Heart left ventricle (tissue), 16 donors: ENCODE results near the gene ALMS1. TPM values are rescaled to one million over a fixed set of nuclear protein-coding genes. Genes with fewer than 3 reads are reported as not detected.
A peak's percentile ranks its signal among the peaks of the same experiment; 100 is the strongest.
"Not testable (repeated sequence)": the region's sequence is repeated elsewhere in the genome, so short reads cannot be mapped to it uniquely, and the experiment has no call there.

ENCODE experiments used
- ATAC-seq, 4 donors: fragments of 200-7000 bp; cut with Tn5 transposase; one replicate each; pipeline ENCODE4 v1.9.1; 2020 to 2022; ENCODE audit warnings: moderate library complexity in 4 of 4, mild to moderate bottlenecking in 3 of 4, moderate number of reproducible peaks in 1 of 4
- DNase-seq, 5 donors: peaks; one replicate each; pipeline ENCODE4 v3.0.0-alpha.2; 2020
- H3K27ac ChIP-seq, 12 donors: fragments of 200-600 bp; sonication (generic) in 4 of 12; one replicate each; pipeline versions ENCODE4 v1.5.0 to v1.8.0; 2016 to 2022; ENCODE audit warnings: mild to moderate bottlenecking in 2 of 12
- H3K27me3 ChIP-seq, 9 donors: fragments of 200-600 bp; sonication (generic) in 2 of 9; one replicate each; pipeline versions ENCODE4 v1.5.1 to v1.8.0; 2016 to 2022; ENCODE audit warnings: mild to moderate bottlenecking in 3 of 9
- H3K36me3 ChIP-seq, 9 donors: fragments of 200-600 bp; sonication (generic) in 2 of 9; one replicate each; pipeline versions ENCODE4 v1.5.0 to v1.8.0; 2018 to 2022; ENCODE audit warnings: mild to moderate bottlenecking in 2 of 9
- H3K4me1 ChIP-seq, 12 donors: fragments of 200-600 bp; sonication (generic) in 4 of 12; one replicate each; pipeline versions ENCODE4 v1.5.0 to v1.8.0; 2016 to 2022; ENCODE audit warnings: mild to moderate bottlenecking in 3 of 12
- H3K4me3 ChIP-seq, 12 donors: fragments of 200-600 bp; sonication (generic) in 4 of 12; one replicate each; pipeline versions ENCODE4 v1.5.0 to v1.8.0; 2017 to 2022; ENCODE audit warnings: mild to moderate bottlenecking in 9 of 12, moderate library complexity in 4 of 12
- H3K9me3 ChIP-seq, 12 donors: fragments of 200-600 bp; sonication (generic) in 4 of 12; one replicate each; pipeline versions ENCODE4 v1.5.0 to v1.8.0; 2016 to 2022; ENCODE audit warnings: mild to moderate bottlenecking in 1 of 12
- POLR2A ChIP-seq, 2 donors: fragments of 450-650 bp; IDR thresholded peaks; one replicate each; pipeline ENCODE4 v1.6.1; 2017; ENCODE audit warnings: antibody characterized with exemption in 2 of 2, mild to moderate bottlenecking in 2 of 2, moderate library complexity in 2 of 2
- WGBS, 4 donors: extraction: QIAGEN DNeasy Blood & Tissue Kit in 2 of 4; methylation state at CpG; one replicate each; pipeline versions ENCODE4 v1.1.5 to v1.1.7; 2013 to 2018; 5-methylcytosine and 5-hydroxymethylcytosine counted together
- intact Hi-C, 10 donors: fragments of 100-400 bp; cut with DNase I; formaldehyde crosslinking; loops; one replicate each; pipeline versions ENCODE4 v1.11.1 to v1.14.2; 2022
- polyA plus RNA-seq, 2 donors: library from polyadenylated mRNA; stranded (reverse); fragments of 200-250 nt; gene quantifications; one replicate each; pipeline ENCODE4 v1.2.3, GENCODE V29; 2013
- total RNA-seq, 9 donors: library from RNA; depleted of rRNA in 2 of 9; stranded (reverse); fragments of >200 nt in 2 of 9; fragmentation: NEBNext Ultra II Directional in 3 of 9; extraction: Animal tissue kit (Norgen Biotek cat#: 25700) in 3 of 9; gene quantifications; one replicate each; pipeline versions ENCODE4 v1.1.0 to v1.2.4, GENCODE V29; 2016 to 2023
- TF ChIP-seq, protein P1 (sequence below), 12 donors: fragments of 200-600 bp; sonication (generic) in 4 of 12; IDR thresholded peaks; one replicate each; pipeline versions ENCODE4 v1.5.0 to v1.8.0; 2018 to 2022; ENCODE audit warnings: antibody characterized with exemption in 12 of 12, mild to moderate bottlenecking in 5 of 12
- donor health status: ischemic (EF 13 %, LVEDD 7.1; RV severe dilation, severe dysfunction).
- donor health status: healthy with polysubstance abuse.
- donor health status: DM: no; HTN: yes; CAD: no.
- donor health status: DM: no; HTN: no; CAD: no.
- donor health status: ischemic (EF 25% LVEDD 6.9; RV normal size, moderate dysfunction).
- donor health status: ischemic (EF 25% LVEDD 5.7; RV mildly dilated, moderate dysfunction).
- donor health status: healthy.
- donor health status: DM: yes; HTN: yes; CAD: no.
- donor health status: ischemic (EF 35%, LVEDD 5.7; RV mildly dilated, moderate dysfunction).
- donor health status: nonischemic (EF 11% LVEDD 7.7; RV severe dilation, severe dysfunction).
- donor health status: DM: yes; HTN: yes; CAD: no.
- donor health status: PGD.
- donor health status: ischemic (EF 29% LVEDD 5.4; RV normal size, mild dysfunction).
- donor health status: nonischemic (EF 23%, LVEDD 6.1; RV moderate dilation, normal function).

The ALMS1 gene
- total and polyA plus RNA-seq, 11 donors, result 2.5 to 21.4 (median 9.4) TPM

DNA sequence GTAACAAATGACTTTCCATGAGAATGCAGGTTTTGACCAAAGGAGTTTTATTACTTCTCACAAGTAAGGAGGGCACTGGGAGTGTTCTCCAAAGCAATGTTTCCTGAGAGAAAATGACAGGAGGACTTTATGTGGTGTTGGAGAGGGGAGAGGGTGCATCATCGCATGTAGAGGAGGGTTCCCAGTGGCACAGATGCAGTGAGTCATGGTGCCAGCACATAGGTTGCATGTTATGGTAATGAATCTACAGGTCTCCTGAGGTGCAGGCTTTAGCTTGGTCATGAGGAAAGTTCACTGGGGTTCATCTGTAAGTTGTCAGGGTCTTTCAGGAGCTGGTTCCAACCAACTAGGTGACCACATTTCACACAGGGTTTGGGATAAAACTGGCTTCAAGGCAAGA, 226.2 kb downstream of the ALMS1 start:
- no peak for TF ChIP-seq POLR2A (IDR thresholded peaks at IDR 0.05)
- TF ChIP-seq, protein P1, sequence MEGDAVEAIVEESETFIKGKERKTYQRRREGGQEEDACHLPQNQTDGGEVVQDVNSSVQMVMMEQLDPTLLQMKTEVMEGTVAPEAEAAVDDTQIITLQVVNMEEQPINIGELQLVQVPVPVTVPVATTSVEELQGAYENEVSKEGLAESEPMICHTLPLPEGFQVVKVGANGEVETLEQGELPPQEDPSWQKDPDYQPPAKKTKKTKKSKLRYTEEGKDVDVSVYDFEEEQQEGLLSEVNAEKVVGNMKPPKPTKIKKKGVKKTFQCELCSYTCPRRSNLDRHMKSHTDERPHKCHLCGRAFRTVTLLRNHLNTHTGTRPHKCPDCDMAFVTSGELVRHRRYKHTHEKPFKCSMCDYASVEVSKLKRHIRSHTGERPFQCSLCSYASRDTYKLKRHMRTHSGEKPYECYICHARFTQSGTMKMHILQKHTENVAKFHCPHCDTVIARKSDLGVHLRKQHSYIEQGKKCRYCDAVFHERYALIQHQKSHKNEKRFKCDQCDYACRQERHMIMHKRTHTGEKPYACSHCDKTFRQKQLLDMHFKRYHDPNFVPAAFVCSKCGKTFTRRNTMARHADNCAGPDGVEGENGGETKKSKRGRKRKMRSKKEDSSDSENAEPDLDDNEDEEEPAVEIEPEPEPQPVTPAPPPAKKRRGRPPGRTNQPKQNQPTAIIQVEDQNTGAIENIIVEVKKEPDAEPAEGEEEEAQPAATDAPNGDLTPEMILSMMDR (IDR thresholded peaks at IDR 0.05), result no peak
- Histone ChIP-seq H3K9me3 (no peaks in the 10 kb centered on the region), H3K4me3 (no peak overlapping the region), H3K36me3 (peaks cover 0 to 31% (median 6%) of the 10 kb centered on the region in 9 donors), H3K27ac (no peak overlapping the region), H3K4me1 (peaks cover 0 to 9% (median 0%) of the 10 kb centered on the region in 12 donors), H3K27me3 (no peaks in the 10 kb centered on the region)
- DNase-seq, result no peak
- WGBS, 4 donors, result 96 to 100% (median 97%) methylated on average over 1 of the region's 1 CpG
- intact Hi-C loops, result no loop called here
- ATAC-seq, result no peak

- Histone ChIP-seq H3K4me3 (no peak overlapping the region), H3K9me3 (no peaks in the 10 kb centered on the region), H3K27ac (no peak overlapping the region), H3K4me1 (peaks cover 0 to 9% (median 0%) of the 10 kb centered on the region in 12 donors), H3K36me3 (peaks cover 0 to 16% (median 2%) of the 10 kb centered on the region in 9 donors), H3K27me3 (no peaks in the 10 kb centered on the region)
- DNase-seq, result no peak
- 92 to 93% (median 93%) methylated on average over 2 to 3 of the region's 3 CpGs for WGBS, 4 donors
- TF ChIP-seq POLR2A (IDR thresholded peaks at IDR 0.05), result no peak
- ATAC-seq, result no peak
- intact Hi-C loops, result no loop called here
These were observed 228.5 kb downstream of the ALMS1 start for GRCh38 chr2:73614105-73614504.

DNA sequence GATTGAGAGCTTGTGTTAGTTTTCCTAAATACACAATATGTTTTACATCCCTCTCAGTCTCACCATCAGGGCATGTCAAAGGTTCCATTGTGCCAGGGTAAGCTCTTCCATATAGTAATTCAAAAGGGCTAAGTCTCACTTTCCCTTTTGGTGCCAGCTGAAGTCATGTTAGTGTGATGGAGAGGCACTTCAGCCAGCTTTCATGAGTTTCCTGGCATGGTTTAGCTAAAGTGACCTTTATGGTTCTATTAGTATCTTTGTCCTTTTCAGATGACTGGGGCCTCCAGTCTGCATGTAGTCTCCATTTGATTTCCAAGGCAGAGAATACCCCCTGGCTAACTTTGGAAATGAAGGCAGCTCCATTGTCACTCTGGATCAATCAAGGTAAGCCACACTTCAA, 229.4 kb downstream of the ALMS1 start:
- no peak overlapping the region for H3K27ac ChIP-seq
- peaks cover 0 to 9% (median 0%) of the 10 kb centered on the region in 12 donors for H3K4me1 ChIP-seq
- DNase-seq, result no peak
- no peak overlapping the region for H3K4me3 ChIP-seq
- TF ChIP-seq POLR2A (IDR thresholded peaks at IDR 0.05), result no peak
- TF ChIP-seq, protein P1 (IDR thresholded peaks at IDR 0.05), result no peak
- no peaks in the 10 kb centered on the region for H3K27me3 ChIP-seq
- peak in 3 of 4 donors; percentile 61 to 78 (median 65) for ATAC-seq
- intact Hi-C loops, result no loop called here
- H3K36me3 ChIP-seq, result peaks cover 0 to 8% (median 0%) of the 10 kb centered on the region in 9 donors
- H3K9me3 ChIP-seq, result no peaks in the 10 kb centered on the region

GRCh38 chr2:73619925-73620324, 234.3 kb downstream of the ALMS1 start:
- H3K4me1 ChIP-seq, ATAC-seq, H3K27ac ChIP-seq, H3K4me3 ChIP-seq, H3K27me3 ChIP-seq, H3K36me3 ChIP-seq, DNase-seq, intact Hi-C loops, H3K9me3 ChIP-seq: not testable (repeated sequence)
- TF ChIP-seq, protein P1 (IDR thresholded peaks at IDR 0.05), result peak in 3 of 12 donors; percentile 8 to 23 (median 15)
- WGBS, 4 donors, result 75 to 85% (median 80%) methylated on average over 3 of the region's 3 CpGs

DNA sequence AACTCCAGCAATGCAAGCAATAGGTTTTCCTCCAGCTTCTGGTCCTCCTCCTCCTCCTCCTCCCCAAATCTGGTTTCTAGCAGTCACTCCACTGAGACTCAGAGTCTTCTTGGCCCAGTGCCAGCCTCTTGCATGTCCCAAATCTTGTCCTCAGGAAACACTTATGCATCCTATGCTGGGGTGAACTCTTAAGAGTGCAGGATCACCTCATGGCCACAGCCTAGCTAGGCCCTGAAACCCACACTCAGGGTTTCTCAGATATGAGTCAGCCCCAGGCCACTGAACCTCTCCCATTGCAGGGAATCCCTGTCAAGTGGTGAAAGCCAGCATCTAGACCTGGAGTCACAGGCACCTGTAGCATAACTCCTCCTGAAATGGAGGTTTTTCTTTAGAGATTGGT, 238.4 kb downstream of the ALMS1 start:
- H3K4me1 ChIP-seq, H3K27me3 ChIP-seq, H3K9me3 ChIP-seq, H3K27ac ChIP-seq, H3K36me3 ChIP-seq, DNase-seq, H3K4me3 ChIP-seq, ATAC-seq, intact Hi-C loops: not testable (repeated sequence)

- ATAC-seq, result peak in 2 of 4 donors; percentile 49 to 63
- H3K9me3 ChIP-seq, result peaks cover 0 to 12% (median 0%) of the 10 kb centered on the region in 12 donors
- DNase-seq, H3K27ac ChIP-seq, H3K36me3 ChIP-seq, H3K4me1 ChIP-seq, H3K4me3 ChIP-seq, H3K27me3 ChIP-seq: not testable (repeated sequence)
- intact Hi-C loops, result loop anchor here in 1 of 10 donors (5.0 kb wide), 1 partner anchor 58 kb away; no protein-coding TSS in a partner anchor
- WGBS, 4 donors, result 56 to 77% (median 63%) methylated on average over 5 to 9 of the region's 9 CpGs
These were observed 239.0 kb downstream of the ALMS1 start for GRCh38 chr2:73624625-73625024.

DNA sequence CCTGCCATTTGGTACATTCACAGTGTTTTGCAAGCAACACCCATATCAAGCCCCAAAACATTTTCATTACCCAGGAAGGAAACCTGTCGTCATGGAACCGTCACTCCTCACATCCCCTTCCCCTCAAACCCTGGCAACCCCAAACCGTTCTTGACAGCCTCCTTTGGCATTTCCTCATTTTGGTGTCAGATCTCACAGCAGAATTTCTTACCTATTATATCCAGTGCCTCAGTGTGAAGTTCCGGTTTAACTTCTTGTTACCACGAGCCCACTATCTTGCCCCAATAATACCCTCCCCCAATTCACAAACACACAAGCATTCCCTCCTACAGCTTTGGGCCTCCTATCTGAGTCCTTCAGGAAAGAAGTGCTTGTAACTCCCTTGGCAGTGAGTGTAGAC, 240.6 kb downstream of the ALMS1 start:
- DNase-seq, H3K36me3 ChIP-seq, H3K4me1 ChIP-seq, ATAC-seq, H3K27ac ChIP-seq, H3K4me3 ChIP-seq, H3K27me3 ChIP-seq: not testable (repeated sequence)
- 34 to 59% (median 46%) methylated on average over 4 to 5 of the region's 5 CpGs for WGBS, 4 donors
- H3K9me3 ChIP-seq, result peaks cover 0 to 12% (median 0%) of the 10 kb centered on the region in 12 donors
- intact Hi-C loops, result loop anchor here in 1 of 10 donors (5.0 kb wide), 1 partner anchor 56 kb away; no protein-coding TSS in a partner anchor

GRCh38 chr2:73628493-73628892, 242.9 kb downstream of the ALMS1 start:
- intact Hi-C loops, result loop anchor here in 1 of 10 donors (5.0 kb wide), 1 partner anchor 54 kb away; no protein-coding TSS in a partner anchor
- H3K4me3 ChIP-seq, ATAC-seq, H3K27me3 ChIP-seq, DNase-seq, H3K4me1 ChIP-seq, H3K36me3 ChIP-seq, H3K27ac ChIP-seq: not testable (repeated sequence)
- WGBS, 4 donors, result 82 to 92% (median 87%) methylated on average over 2 of the region's 2 CpGs
- peaks cover 0 to 12% (median 0%) of the 10 kb centered on the region in 12 donors for H3K9me3 ChIP-seq
